Upper lobe of left lung (tissue), 4 donors: ENCODE measurements around the gene ARID5B.

Source experiments
- CTCF ChIP-seq, 6 experiments: fragments of 450-650 bp in 4 of 6; fragments of 200-600 bp in 2 of 6; sonication (generic) in 2 of 6; IDR thresholded peaks; one replicate each; pipeline ENCODE4 v1.5.1; 2016 to 2019; ENCODE audit warnings: antibody characterized with exemption in 6 of 6
- EP300 ChIP-seq, 4 donors: sonication (generic); formaldehyde crosslinking; IDR thresholded peaks; one replicate each; pipeline ENCODE4 v1.5.1; 2017; ENCODE audit warnings: antibody characterized with exemption in 4 of 4, control low read depth in 2 of 4
- POLR2A ChIP-seq, 4 donors: fragments of 450-650 bp; IDR thresholded peaks; one replicate each; pipeline ENCODE4 v1.5.1; 2016 to 2017; ENCODE audit warnings: antibody characterized with exemption in 4 of 4, mild to moderate bottlenecking in 2 of 4
- POLR2AphosphoS5 ChIP-seq, 2 donors: sonication (generic); formaldehyde crosslinking; IDR thresholded peaks; one replicate each; pipeline ENCODE4 v1.5.1; 2017; ENCODE audit warnings: antibody characterized with exemption in 2 of 2

- TF ChIP-seq CTCF (IDR thresholded peaks at IDR 0.05) (no peak), EP300 (IDR thresholded peaks at IDR 0.05) (no peak), POLR2A (IDR thresholded peaks at IDR 0.05) (peak in 1 of 4 donors; percentile 35), POLR2AphosphoS5 (IDR thresholded peaks at IDR 0.05) (no peak)
These were observed at the start of gene ARID5B for GRCh38 chr10:61900829-61901792.
